Activated CD8-positive, alpha-beta T cell treated with anti-CD3 and anti-CD28 coated beads for 36 hours (primary cell): ENCODE data around the gene TMEM219. TPM values are rescaled to one million over a fixed set of nuclear protein-coding genes. Genes with fewer than 3 reads are reported as not detected.

ENCODE experiments used
- ATAC-seq: fragments of 200-7000 bp; cut with Tn5 transposase; one replicate; pipeline ENCODE4 v1.10.0; 2021; ENCODE audit warnings: mild to moderate bottlenecking, moderate library complexity
- CTCF ChIA-PET: fragments of 350-600 bp; sonication (Branson Sonifier 250); formaldehyde crosslinking; loops from one replicate; lab custom pipeline; 2021; ENCODE audit warnings: antibody characterized with exemption; lab: Charles Lee
- POLR2A ChIA-PET: fragments of 350-600 bp; sonication (Branson Sonifier 250); formaldehyde crosslinking; loops from one replicate; lab custom pipeline; 2021; ENCODE audit warnings: antibody characterized with exemption; lab: Charles Lee
- DNase-seq: peaks from one replicate; pipeline ENCODE4 v3.0.0-alpha.2; 2020
- H3K27ac Mint-ChIP-seq: one replicate; pipeline ENCODE4 v1.8.0; 2021; ENCODE audit warnings: mild to moderate bottlenecking, mixed read lengths
- H3K27me3 Mint-ChIP-seq: one replicate; pipeline ENCODE4 v1.8.0; 2021; ENCODE audit warnings: mixed read lengths
- H3K36me3 Mint-ChIP-seq: one replicate; pipeline ENCODE4 v1.8.0; 2021; ENCODE audit warnings: low read depth, mixed read lengths
- H3K4me1 Mint-ChIP-seq: one replicate; pipeline ENCODE4 v1.8.0; 2021; ENCODE audit warnings: low read depth, mixed read lengths
- H3K4me3 Mint-ChIP-seq: one replicate; pipeline ENCODE4 v1.8.0; 2021; ENCODE audit warnings: mild to moderate bottlenecking, moderate library complexity, mixed read lengths
- H3K9me3 Mint-ChIP-seq: one replicate; pipeline ENCODE4 v1.8.0; 2021; ENCODE audit warnings: mixed read lengths
- CTCF ChIP-seq: fragments of 200-600 bp; IDR thresholded peaks from one replicate; pipeline ENCODE4 v1.8.0; 2022; ENCODE audit warnings: antibody characterized with exemption, mild to moderate bottlenecking
- intact Hi-C: fragments of 100-400 bp; cut with micrococcal nuclease; formaldehyde crosslinking; loops from one replicate; pipeline ENCODE4 v1.10.0; 2022
- total RNA-seq, 2 experiments: library from RNA; stranded (reverse); gene quantifications; one replicate each; pipeline ENCODE4 v1.2.3, GENCODE V29; 2021

Gene TMEM219
- total RNA-seq, 2 experiments from 2014 or later: 31.9 to 34.9 TPM

GRCh38 chr16:29916979-29917378, 44.9 kb upstream of the TMEM219 start:
- Mint-ChIP-seq H3K27me3 (no peaks in the 10 kb centered on the region), H3K4me3 (no peak overlapping the region), H3K36me3 (peaks cover 37% of the 10 kb centered on the region), H3K27ac (no peak overlapping the region), H3K9me3 (no peaks in the 10 kb centered on the region), H3K4me1 (peaks cover 22% of the 10 kb centered on the region)
- ATAC-seq (peak; percentile 34), DNase-seq (no peak)
- intact Hi-C loops: no loop called here
- TF ChIP-seq CTCF: no peak
- POLR2A ChIA-PET: interaction anchor here (0.6 to 2.4 kb wide), 2 partner anchors 9 to 17 kb away, joined by 3 to 18 read pairs; partner anchors contain the start of gene KCTD13
- CTCF ChIA-PET: interaction anchor here (0.8 to 2.6 kb wide), 8 partner anchors 9 to 225 kb away, joined by 3 to 10 read pairs (median 3); partner anchors contain the start of gene KCTD13

- DNase-seq (no peak), ATAC-seq (no peak)
- intact Hi-C loops: no loop called here
- no peak overlapping the region for H3K27ac Mint-ChIP-seq
- peaks cover 43% of the 10 kb centered on the region for H3K4me1 Mint-ChIP-seq
- peaks cover 43% of the 10 kb centered on the region for H3K36me3 Mint-ChIP-seq
- H3K27me3 Mint-ChIP-seq: no peaks in the 10 kb centered on the region
- H3K9me3 Mint-ChIP-seq: no peaks in the 10 kb centered on the region
- ChIA-PET POLR2A (interaction anchor here (1.2 kb wide), 1 partner anchor 17 kb away, joined by 4 read pairs; no protein-coding TSS in a partner anchor), CTCF (interaction anchor here (1.2 kb wide), 2 partner anchors 72 to 122 kb away, joined by 3 read pairs; no protein-coding TSS in a partner anchor)
- no peak for TF ChIP-seq CTCF
- no peak overlapping the region for H3K4me3 Mint-ChIP-seq
Observed at GRCh38 chr16:29920288-29921033, 41.4 kb upstream of the TMEM219 start.

GRCh38 chr16:29921034-29921385, 40.9 kb upstream of the TMEM219 start:
- ChIA-PET POLR2A (interaction anchor here (1.2 kb wide), 1 partner anchor 16 kb away, joined by 4 read pairs; no protein-coding TSS in a partner anchor), CTCF (interaction anchor here (1.2 kb wide), 1 partner anchor 73 kb away, joined by 3 read pairs; no protein-coding TSS in a partner anchor)
- Mint-ChIP-seq H3K27me3 (no peaks in the 10 kb centered on the region), H3K4me3 (no peak overlapping the region), H3K9me3 (no peaks in the 10 kb centered on the region), H3K27ac (no peak overlapping the region), H3K4me1 (peaks cover 38% of the 10 kb centered on the region), H3K36me3 (peaks cover 40% of the 10 kb centered on the region)
- ATAC-seq: no peak
- no peak for TF ChIP-seq CTCF
- no peak for DNase-seq
- intact Hi-C loops: no loop called here

GRCh38 chr16:29922326-29922725, 39.6 kb upstream of the TMEM219 start:
- CTCF ChIA-PET: interaction anchor here (1.6 kb wide), 2 partner anchors 10 to 59 kb away, joined by 3 read pairs; partner anchors contain the start of gene CDIPT
- Mint-ChIP-seq H3K36me3 (peaks cover 33% of the 10 kb centered on the region), H3K4me3 (no peak overlapping the region), H3K27me3 (no peaks in the 10 kb centered on the region), H3K4me1 (peaks cover 42% of the 10 kb centered on the region), H3K9me3 (no peaks in the 10 kb centered on the region), H3K27ac (no peak overlapping the region)
- no peak for TF ChIP-seq CTCF
- POLR2A ChIA-PET: interaction anchor here (0.6 to 1.0 kb wide), 3 partner anchors 8 to 57 kb away, joined by 3 to 4 read pairs (median 3); partner anchors contain the start of gene TMEM219
- ATAC-seq (no peak), DNase-seq (no peak)
- intact Hi-C loops: no loop called here
